A549 (cell line): ENCODE measurements around the gene STXBP2. TPM values are rescaled to one million over a fixed set of nuclear protein-coding genes. Genes with fewer than 3 reads are reported as not detected.

Experiments
- ATAC-seq, 2 experiments: fragments of 200-7000 bp in 1 of 2; fragments of >200 bp in 1 of 2; cut with Nextera tagmentation in 1 of 2; cut with Tn5 transposase in 1 of 2; 3 replicates each; pipeline versions ENCODE4 v1.8.0 to v1.9.1; 2018 to 2020; ENCODE audit warnings: mild to moderate bottlenecking in 1 of 2, moderate library complexity in 1 of 2
- CTCF ChIA-PET: fragments of 300-600 bp; sonication (Branson Sonifier 250); formaldehyde crosslinking; extraction: SDS; loops from one replicate; lab custom pipeline; 2021; ENCODE audit warnings: antibody characterized with exemption, inconsistent platforms; lab: Yijun Ruan, JAX
- POLR2A ChIA-PET: fragments of 350-600 bp; formaldehyde crosslinking; extraction: SDS; loops from one replicate; lab custom pipeline; 2021; ENCODE audit warnings: antibody characterized with exemption, inconsistent platforms; lab: Yijun Ruan, JAX
- DNase-seq, 2 experiments: peaks; one replicate each; pipeline versions ENCODE4 v3.0.0 to v3.0.0-alpha.2; 2011 to 2016; ENCODE audit warnings: low read depth in 1 of 2, low spot score in 1 of 2
- FAIRE-seq: peaks from 2 replicates; lab custom pipeline; 2011; peaks lifted over from hg19 to GRCh38; lab: Jason Lieb, UNC
- H3K27ac ChIP-seq, 2 experiments: fragments of >200 bp; sonication (Bioruptor Twin); formaldehyde crosslinking; 3 replicates each; pipeline ENCODE4 v1.5.1; 2016 to 2017
- H3K4me1 ChIP-seq: fragments of >200 bp; sonication (Bioruptor Twin); formaldehyde crosslinking; 3 replicates; pipeline ENCODE4 v1.6.1; 2016
- H3K4me2 ChIP-seq: fragments of >200 bp; sonication (Bioruptor Twin); formaldehyde crosslinking; 3 replicates; pipeline ENCODE4 v1.6.1; 2016
- H3K4me3 ChIP-seq: fragments of >200 bp; sonication (Bioruptor Twin); formaldehyde crosslinking; 3 replicates; pipeline ENCODE4 v1.5.1; 2016
- H3K9me3 ChIP-seq: fragments of >200 bp; sonication (Bioruptor Twin); formaldehyde crosslinking; 3 replicates; pipeline ENCODE4 v1.6.1; 2016
- CEBPB ChIP-seq, 2 experiments: fragments of >200 bp in 1 of 2; sonication (Bioruptor Twin) in 1 of 2; formaldehyde crosslinking in 1 of 2; IDR thresholded peaks; 2 replicates each; pipeline ENCODE4 v1.6.1; 2012 to 2016
- CHD4 ChIP-seq: fragments of 200-600 bp; sonication (generic); IDR thresholded peaks from 2 replicates; pipeline ENCODE4 v1.6.1; 2016; ENCODE audit warnings: antibody characterized with exemption, mild to moderate bottlenecking, borderline replicate concordance
- EP300 ChIP-seq, 2 experiments: fragments of >200 bp; sonication (Bioruptor Twin); formaldehyde crosslinking; IDR thresholded peaks; 2 replicates in 1 of 2; 3 replicates in 1 of 2; pipeline ENCODE4 v1.6.1; 2016 to 2017
- FOXS1 ChIP-seq: fragments of 250-450 bp; sonication (Bioruptor Pico); IDR thresholded peaks from 2 replicates; pipeline ENCODE4 v1.5.0; 2020; ENCODE audit warnings: mild to moderate bottlenecking, moderate library complexity
- HOXB5 ChIP-seq: fragments of 250-450 bp; sonication (Bioruptor Pico); IDR thresholded peaks from 2 replicates; pipeline ENCODE4 v1.5.0; 2020; ENCODE audit warnings: mild to moderate bottlenecking, moderate library complexity
- JUNB ChIP-seq: fragments of >200 bp; sonication (Bioruptor Twin); formaldehyde crosslinking; IDR thresholded peaks from 2 replicates; pipeline ENCODE4 v1.6.1; 2016
- KDM1A ChIP-seq: fragments of 200-600 bp; sonication (generic); IDR thresholded peaks from 2 replicates; pipeline ENCODE4 v1.6.1; 2016; ENCODE audit warnings: low read depth, mild to moderate bottlenecking
- PHF8 ChIP-seq: fragments of 200-600 bp; sonication (generic); IDR thresholded peaks from 2 replicates; pipeline ENCODE4 v1.6.1; 2016; ENCODE audit warnings: low read depth, mild to moderate bottlenecking, antibody characterized with exemption, moderate library complexity, borderline replicate concordance
- RCOR1 ChIP-seq: fragments of 150-350 bp; IDR thresholded peaks from 2 replicates; pipeline ENCODE4 v1.6.1; 2014; ENCODE audit warnings: antibody characterized with exemption, low read length, low read depth
- RFX5 ChIP-seq: fragments of 450-650 bp; IDR thresholded peaks from 2 replicates; pipeline ENCODE4 v1.7.1; 2014; ENCODE audit warnings: antibody characterized with exemption, mild to moderate bottlenecking, moderate library complexity
- SREBF2 ChIP-seq: fragments of 450-650 bp; IDR thresholded peaks from 2 replicates; pipeline ENCODE4 v1.6.1; 2014; ENCODE audit warnings: mild to moderate bottlenecking, moderate library complexity
- ZC3H11A ChIP-seq: fragments of 450-650 bp; IDR thresholded peaks from 2 replicates; pipeline ENCODE4 v1.6.1; 2014; ENCODE audit warnings: antibody characterized with exemption, mild to moderate bottlenecking
- ZFP36 ChIP-seq: fragments of 450-650 bp; IDR thresholded peaks from 2 replicates; pipeline ENCODE4 v1.6.1; 2014; ENCODE audit warnings: borderline replicate concordance; ENCODE audit not compliant: partially characterized antibody
- WGBS: methylation state at CpG from one replicate; pipeline ENCODE4 v1.1.6; 2017; ENCODE audit errors: missing lambda C conversion rate; 5-methylcytosine and 5-hydroxymethylcytosine counted together
- polyA plus RNA-seq, 4 experiments: library from polyadenylated mRNA; depleted of rRNA in 3 of 4; stranded (reverse); fragments of >200 nt; fragmentation: RNase III in 1 of 4; extraction: RNeasy Plus Mini Kit Qiagen cat#74134 plus additional on column Dnase treatment in 1 of 4; gene quantifications; 2 replicates in 3 of 4; 3 replicates in 1 of 4; pipeline ENCODE4 v1.2.3, GENCODE V29; 2011 to 2017
- TF ChIP-seq, protein P1 (sequence below): fragments of 200-600 bp; sonication (generic); IDR thresholded peaks from 2 replicates; pipeline ENCODE4 v1.6.1; 2016; ENCODE audit warnings: antibody characterized with exemption, mild to moderate bottlenecking, moderate library complexity
- TF ChIP-seq, protein P2 (sequence below): IDR thresholded peaks from 2 replicates; pipeline ENCODE4 v1.6.1; 2012
- TF ChIP-seq, protein P3 (sequence below): IDR thresholded peaks from 2 replicates; pipeline ENCODE4 v1.6.1; 2012; ENCODE audit warnings: low read depth, borderline replicate concordance
- TF ChIP-seq, protein P4 (sequence below): fragments of 450-650 bp; IDR thresholded peaks from 2 replicates; pipeline ENCODE4 v1.6.1; 2014; ENCODE audit warnings: antibody characterized with exemption

The STXBP2 gene
- polyA plus RNA-seq, 2 of the 4 experiments (the other 2 are of a cell fraction), result 41.4 to 47.2 TPM

DNA sequence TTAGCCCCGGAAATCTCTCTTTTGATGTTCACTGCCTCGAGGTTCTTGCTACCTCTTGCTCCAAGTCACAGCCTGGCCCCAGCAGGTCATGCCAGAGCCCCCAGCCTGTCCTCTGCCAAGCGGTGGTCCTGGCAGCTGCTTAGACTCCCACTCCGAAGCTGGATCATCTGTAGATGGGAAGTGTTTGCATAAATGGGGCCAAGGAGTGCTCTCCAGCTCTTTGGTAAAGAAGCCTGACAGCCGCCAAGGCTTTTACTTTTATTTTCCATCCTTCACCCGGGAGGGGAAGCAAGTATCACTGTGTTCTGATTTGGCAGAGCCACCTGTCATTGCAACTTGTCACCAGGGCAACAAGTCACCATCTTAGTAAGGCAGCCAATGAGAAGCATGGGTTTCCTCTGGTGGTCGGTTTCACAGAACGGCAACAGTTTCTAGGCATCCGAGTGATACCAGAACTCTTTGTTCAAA is 21.3 kb downstream of the STXBP2 start:
- 66% methylated on average over 9 of the region's 9 CpGs for WGBS
- DNase-seq, result no peak
- no peaks in the 10 kb centered on the region for H3K9me3 ChIP-seq
- ChIA-PET POLR2A (no interaction called here), CTCF (interaction anchor here (1.2 to 1.7 kb wide), 2 partner anchors 11 to 23 kb away, joined by 3 to 6 read pairs; partner anchors contain the start of genes RETN and TRAPPC5)
- H3K27ac ChIP-seq, result no peak overlapping the region
- no peaks in the 10 kb centered on the region for H3K4me1 ChIP-seq
- H3K4me3 ChIP-seq, result no peak overlapping the region
- TF ChIP-seq, protein P1, sequence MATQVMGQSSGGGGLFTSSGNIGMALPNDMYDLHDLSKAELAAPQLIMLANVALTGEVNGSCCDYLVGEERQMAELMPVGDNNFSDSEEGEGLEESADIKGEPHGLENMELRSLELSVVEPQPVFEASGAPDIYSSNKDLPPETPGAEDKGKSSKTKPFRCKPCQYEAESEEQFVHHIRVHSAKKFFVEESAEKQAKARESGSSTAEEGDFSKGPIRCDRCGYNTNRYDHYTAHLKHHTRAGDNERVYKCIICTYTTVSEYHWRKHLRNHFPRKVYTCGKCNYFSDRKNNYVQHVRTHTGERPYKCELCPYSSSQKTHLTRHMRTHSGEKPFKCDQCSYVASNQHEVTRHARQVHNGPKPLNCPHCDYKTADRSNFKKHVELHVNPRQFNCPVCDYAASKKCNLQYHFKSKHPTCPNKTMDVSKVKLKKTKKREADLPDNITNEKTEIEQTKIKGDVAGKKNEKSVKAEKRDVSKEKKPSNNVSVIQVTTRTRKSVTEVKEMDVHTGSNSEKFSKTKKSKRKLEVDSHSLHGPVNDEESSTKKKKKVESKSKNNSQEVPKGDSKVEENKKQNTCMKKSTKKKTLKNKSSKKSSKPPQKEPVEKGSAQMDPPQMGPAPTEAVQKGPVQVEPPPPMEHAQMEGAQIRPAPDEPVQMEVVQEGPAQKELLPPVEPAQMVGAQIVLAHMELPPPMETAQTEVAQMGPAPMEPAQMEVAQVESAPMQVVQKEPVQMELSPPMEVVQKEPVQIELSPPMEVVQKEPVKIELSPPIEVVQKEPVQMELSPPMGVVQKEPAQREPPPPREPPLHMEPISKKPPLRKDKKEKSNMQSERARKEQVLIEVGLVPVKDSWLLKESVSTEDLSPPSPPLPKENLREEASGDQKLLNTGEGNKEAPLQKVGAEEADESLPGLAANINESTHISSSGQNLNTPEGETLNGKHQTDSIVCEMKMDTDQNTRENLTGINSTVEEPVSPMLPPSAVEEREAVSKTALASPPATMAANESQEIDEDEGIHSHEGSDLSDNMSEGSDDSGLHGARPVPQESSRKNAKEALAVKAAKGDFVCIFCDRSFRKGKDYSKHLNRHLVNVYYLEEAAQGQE, result no peak
- no peak for TF ChIP-seq RFX5
- TF ChIP-seq JUNB, result no peak
- no peak for TF ChIP-seq CHD4
- no peak for TF ChIP-seq SREBF2
- FAIRE-seq, result no peak
- no peak for ATAC-seq
- no peak overlapping the region for H3K4me2 ChIP-seq

DNA sequence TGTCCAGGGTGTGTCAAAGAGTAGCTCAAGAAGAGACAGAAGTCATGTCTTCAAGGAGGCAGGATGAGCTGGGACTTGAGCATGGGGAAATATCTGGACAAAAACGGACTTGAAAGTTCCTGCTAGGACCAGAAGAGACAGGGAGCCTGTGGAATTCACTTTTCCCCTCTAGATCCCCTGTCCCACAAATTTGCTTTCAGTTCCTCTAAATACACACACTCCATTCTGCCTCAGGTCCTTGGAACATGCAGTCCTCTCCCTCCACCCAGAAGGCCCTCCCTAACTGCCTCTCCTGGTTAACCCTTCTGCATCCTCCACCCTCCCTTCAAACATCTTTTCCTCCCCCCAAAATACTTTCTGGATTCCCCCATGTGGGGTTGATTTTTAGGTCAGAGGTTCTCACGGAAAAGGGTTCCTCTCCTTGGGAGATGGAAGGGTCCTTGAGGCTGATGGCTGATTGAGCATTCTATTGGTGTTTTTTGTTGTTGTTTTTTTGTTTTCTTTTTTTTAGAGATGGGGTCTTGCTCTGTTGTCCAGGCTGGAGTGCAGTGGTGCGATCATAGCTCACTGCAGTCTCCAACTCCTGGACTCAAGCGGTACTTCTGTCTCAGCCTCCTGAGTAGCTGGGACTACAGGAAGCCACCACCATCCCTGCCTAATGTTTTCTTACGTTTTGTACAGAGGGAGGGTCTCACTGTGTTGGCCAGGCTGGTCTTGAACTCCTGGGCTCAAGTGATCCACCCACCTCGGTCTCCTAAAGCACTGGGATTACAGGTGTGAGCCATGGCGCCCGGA is 25.0 kb downstream of the STXBP2 start:
- 62% methylated on average over 8 of the region's 8 CpGs for WGBS
- no peaks in the 10 kb centered on the region for H3K4me1 ChIP-seq
- CTCF ChIA-PET, result interaction anchor here (0.8 to 3.8 kb wide), 4 partner anchors 10 to 139 kb away, joined by 3 to 18 read pairs (median 10); partner anchors contain the start of gene TRAPPC5
- FAIRE-seq (no peak), DNase-seq (no peak), ATAC-seq (no peak)
- H3K27ac ChIP-seq, result no peak overlapping the region
- TF ChIP-seq, protein P2, sequence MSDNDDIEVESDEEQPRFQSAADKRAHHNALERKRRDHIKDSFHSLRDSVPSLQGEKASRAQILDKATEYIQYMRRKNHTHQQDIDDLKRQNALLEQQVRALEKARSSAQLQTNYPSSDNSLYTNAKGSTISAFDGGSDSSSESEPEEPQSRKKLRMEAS, result no peak
- TF ChIP-seq PHF8 (no peak), JUNB (no peak), HOXB5 (CRISPR knock-in tag) (no peak), ZC3H11A (no peak), RCOR1 (no peak), FOXS1 (CRISPR knock-in tag) (no peak), EP300 (IDR thresholded peaks at IDR 0.05) (no peak), CEBPB (IDR thresholded peaks at IDR 0.05) (no peak), KDM1A (no peak), ZFP36 (no peak)
- TF ChIP-seq, protein P3, sequence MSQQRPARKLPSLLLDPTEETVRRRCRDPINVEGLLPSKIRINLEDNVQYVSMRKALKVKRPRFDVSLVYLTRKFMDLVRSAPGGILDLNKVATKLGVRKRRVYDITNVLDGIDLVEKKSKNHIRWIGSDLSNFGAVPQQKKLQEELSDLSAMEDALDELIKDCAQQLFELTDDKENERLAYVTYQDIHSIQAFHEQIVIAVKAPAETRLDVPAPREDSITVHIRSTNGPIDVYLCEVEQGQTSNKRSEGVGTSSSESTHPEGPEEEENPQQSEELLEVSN, result no peak
- TF ChIP-seq, protein P4, sequence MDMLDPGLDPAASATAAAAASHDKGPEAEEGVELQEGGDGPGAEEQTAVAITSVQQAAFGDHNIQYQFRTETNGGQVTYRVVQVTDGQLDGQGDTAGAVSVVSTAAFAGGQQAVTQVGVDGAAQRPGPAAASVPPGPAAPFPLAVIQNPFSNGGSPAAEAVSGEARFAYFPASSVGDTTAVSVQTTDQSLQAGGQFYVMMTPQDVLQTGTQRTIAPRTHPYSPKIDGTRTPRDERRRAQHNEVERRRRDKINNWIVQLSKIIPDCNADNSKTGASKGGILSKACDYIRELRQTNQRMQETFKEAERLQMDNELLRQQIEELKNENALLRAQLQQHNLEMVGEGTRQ, result no peak
- no peaks in the 10 kb centered on the region for H3K9me3 ChIP-seq
- no peak overlapping the region for H3K4me3 ChIP-seq
- no peak overlapping the region for H3K4me2 ChIP-seq
- POLR2A ChIA-PET, result no interaction called here
